COR-L47 (cell line): ENCODE data around the gene GBP1.

ENCODE experiments used
- DNase-seq: peaks from one replicate; lab custom pipeline; 2025; lab: John Stamatoyannopoulos, UW

GBP1 gene

DNA sequence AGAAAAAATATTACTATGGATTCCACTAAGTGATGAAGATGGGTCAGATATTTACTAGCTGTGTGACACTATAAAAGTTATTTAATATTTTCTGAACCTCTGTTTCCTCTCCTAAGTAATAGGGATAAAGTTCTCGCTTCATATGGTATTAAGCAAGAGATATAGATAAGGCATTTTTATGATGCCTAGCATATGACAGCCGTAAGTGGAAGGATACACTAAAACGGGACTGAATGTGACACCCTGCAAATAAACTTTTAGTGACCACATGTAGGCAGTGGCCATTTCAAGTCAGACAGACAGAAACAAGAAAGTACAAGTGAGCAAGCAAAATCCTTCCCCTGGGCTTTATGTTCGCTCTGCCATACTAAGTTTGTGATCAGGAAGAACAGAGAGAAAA is 56.5 kb downstream of the GBP1 start:
- no peak for DNase-seq

DNA sequence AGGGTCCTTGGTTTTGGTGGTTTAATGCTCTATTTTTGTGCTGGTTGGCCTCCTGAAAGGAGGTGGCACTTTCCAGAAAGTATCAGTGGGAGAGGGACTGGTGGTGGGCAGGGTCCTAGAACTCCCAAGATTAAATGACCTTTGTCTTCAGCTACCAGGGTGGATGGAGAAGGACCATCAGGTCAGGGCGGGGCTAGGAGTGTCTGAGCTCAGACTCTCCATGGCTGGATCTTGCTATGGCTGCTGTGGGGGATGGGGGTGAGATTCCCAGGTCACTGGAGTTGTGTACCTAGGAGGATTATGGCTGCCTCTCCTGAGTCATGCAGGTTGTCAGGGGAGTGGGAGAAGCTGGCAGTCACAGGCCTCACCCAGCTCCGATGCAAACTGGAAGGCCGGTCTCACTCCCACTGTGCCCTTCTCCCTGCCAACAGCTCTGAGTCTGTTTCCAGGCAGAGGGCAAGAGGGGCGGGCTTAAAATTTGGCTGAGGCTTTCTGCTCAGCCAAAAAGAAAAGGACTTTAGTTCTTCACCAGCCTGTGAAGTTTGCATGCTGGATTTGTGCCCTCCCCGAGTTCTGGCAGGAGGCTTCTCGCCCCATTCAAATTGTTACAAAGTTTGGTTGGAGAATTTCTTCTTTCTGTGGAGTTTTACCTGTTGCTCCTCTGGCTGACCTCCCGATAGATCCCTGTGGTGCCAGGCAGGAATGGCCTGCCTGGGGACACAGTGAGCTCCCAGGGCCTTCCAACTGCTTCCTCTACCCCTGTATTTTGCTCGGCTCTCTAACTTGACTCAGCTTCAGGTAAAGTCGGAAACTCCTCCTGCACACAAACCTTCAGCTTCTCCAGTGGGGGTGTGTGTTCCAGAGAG is 59.5 kb downstream of the GBP1 start:
- no peak for DNase-seq
